Measurements from ENCODE around the gene CEP85.

CEP85 gene

DNA sequence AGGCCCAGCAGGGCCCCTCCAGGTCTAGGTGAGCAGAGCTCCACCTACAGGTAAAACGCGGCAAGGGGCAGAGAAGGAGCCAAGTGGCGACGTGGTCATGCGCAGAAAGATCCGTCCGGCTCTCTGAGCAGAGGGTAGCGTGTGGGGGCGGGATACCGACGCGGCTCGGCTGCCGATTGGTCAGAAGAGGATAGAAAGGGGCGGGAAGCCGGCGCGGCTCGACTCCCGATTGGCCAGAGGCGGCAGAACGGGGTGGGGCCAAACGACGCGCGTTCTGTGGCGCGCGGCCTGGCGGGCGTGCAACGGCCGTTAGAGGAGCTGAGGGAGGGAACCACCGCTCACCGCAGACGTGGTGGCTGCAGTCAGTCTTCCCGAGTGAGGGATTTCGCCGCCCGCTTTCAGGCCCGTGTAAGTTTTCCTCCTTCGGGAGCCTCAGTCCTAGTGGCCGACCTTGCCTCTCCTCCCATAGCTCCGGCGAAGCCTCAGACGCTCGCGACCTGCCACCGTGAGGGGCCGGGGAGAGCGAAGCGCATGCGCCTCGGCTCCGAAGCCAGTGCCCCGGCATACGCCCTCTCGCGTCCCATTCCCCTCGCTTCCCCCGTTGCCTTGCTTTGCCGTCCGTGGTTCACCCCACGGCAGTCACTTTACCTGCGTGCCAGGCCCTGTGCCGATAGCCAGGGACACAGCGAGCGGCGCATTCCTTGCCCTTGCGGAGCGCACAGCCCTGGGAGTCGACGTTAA lies at the start of gene CEP85:
CEP85 (plus strand) TSS at position 298 of the 741 bp plus-strand sequence. CDS start 5,584 bp downstream, outside the sequence.
- peak; percentile 97 for FAIRE-seq

GRCh38 chr1:26184883-26185282 lies 49.1 kb upstream of the CEP85 start:
- FAIRE-seq (no peak), DNase-seq (ENCODE audit: insufficient read length, low spot score) (no peak)

More for the DNA sequence above, at the start of gene CEP85:
- peak; percentile 95 for DNase-seq (ENCODE audit: insufficient read length, low spot score)

DNA sequence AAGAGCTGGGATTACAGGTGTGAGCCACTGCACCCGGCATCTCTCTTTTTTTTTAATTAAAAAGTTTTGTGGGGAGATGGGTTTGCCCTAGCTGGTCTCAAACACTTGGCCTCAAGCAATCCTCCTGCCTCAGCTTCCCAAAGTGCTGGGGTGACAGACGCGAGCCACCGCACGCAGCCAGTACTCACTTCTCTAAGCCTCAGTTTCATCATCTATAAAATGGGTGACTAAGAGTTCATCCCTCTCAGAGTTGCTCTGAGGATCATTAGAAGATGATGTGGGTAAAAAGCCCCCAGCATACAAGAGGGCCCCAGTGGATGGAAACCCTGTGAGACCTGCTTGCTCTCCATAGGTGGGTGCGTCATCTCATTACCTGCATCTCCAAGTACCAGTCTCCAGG lies 46.1 kb upstream of the CEP85 start:
- no peak for DNase-seq (ENCODE audit: insufficient read length, low spot score)
- FAIRE-seq, result no peak

DNA sequence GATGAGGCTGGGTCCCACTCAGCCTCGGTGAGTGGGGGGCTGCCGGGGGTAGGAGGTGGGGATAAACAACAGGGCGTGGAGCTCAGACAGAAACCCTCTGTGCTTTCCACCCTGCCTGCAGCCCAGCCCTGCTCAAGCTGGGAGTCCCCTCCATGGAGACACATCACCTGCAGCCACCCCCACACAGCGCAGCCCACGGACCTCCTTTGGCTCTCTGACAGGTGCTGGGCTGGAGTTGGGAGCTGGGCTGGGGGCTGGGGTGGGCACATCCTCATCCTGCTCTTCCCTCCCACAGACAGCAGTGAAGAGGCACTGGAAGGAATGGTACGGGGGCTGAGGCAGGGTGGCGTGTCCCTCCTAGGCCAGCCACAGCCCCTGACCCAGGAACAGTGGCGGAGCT lies 45.5 kb upstream of the CEP85 start:
- no peak for FAIRE-seq

GRCh38 chr1:26189331-26189730 lies 44.7 kb upstream of the CEP85 start:
- no peak for FAIRE-seq

More for the DNA sequence above, 45.5 kb upstream of the CEP85 start:
- DNase-seq (ENCODE audit: insufficient read length, low spot score), result no peak

DNA sequence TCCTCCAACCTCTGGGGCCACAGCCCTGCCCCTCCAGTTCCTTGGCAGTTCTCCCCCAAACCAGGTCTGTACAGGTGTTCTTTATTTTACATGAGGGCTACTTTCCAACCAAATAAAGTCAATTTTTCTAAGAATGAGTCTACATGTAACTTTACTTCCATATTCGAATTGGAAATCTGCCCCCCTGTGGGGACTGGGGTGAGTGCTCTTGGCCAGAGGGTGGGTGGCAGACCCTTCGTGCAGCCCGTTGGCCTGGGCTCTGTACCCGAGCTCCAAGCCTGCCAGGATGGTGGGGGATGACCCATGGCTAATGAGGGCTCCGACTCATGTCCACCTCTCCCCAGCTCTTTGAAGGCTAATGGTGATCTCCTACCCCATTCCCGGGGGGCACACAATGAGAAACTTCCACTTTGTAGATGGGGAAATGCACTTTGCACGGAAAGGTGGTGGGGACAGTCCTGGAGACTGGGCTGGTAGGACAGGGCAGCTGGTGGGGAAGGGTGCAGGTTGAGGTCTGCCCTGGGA lies 44.2 kb upstream of the CEP85 start:
- DNase-seq (ENCODE audit: insufficient read length, low spot score) (no peak), FAIRE-seq (no peak)

More at GRCh38 chr1:26189331-26189730, 44.7 kb upstream of the CEP85 start:
- no peak for DNase-seq (ENCODE audit: insufficient read length, low spot score)

DNA sequence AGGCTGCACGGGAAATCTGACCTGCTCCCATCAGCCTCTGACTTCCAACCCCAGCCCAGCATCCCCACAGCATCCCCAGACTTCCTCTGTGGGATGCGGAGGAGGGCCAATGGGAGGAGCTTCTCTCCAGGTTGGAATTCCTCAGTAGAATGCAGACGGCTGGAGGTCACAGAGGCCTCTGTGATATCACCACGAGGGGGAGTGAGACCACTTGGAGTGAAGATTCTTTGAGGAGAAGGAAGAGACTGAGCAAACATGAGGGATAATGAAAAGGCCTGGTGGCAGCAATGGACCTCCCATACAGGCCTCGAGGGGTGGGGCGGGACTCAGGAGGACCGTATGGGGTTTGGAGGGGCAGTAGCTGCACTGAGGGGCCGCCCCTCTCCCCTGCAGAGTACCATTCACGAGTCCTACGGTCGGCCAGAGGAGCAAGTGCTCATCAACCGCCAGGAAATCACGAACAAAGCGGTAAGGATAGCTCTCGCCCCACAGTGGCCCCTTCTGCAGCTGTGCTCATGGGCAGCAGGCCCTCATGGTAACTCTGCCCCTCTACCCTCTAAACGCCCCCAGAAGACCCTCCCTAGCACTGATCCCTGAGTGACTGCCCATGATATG lies 43.5 kb upstream of the CEP85 start, which contains the start of gene CATSPER4:
CATSPER4 (plus strand) TSS at position 230 of the 615 bp plus-strand sequence; CDS start at position 256, 26 bp downstream.
- no peak for FAIRE-seq
- no peak for DNase-seq (ENCODE audit: insufficient read length, low spot score)

GRCh38 chr1:26191739-26192138 lies 42.3 kb upstream of the CEP85 start:
- DNase-seq (ENCODE audit: insufficient read length, low spot score) (no peak), FAIRE-seq (no peak)

DNA sequence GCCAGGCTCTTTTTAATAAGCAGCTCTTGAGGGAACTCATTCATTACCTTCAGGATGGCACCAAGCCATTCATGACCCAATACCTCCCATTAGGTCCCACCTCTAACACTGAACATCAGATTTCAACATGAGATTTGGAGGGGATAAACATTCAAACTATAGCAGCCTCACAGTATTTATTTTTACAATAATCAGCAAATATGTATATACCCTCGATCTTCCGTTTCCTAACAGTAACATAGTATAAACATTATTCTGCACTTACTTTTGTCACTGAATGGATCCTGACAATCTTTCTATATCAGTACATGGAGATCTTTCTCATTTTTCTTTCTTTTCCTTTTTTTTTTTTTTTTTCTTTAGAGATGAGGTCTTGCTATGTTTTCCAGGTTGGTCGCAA lies 38.2 kb upstream of the CEP85 start:
- FAIRE-seq (no peak), DNase-seq (ENCODE audit: insufficient read length, low spot score) (no peak)

- FAIRE-seq, result no peak
- no peak for DNase-seq (ENCODE audit: insufficient read length, low spot score)
Observed at GRCh38 chr1:26197301-26197700, 36.7 kb upstream of the CEP85 start.

DNA sequence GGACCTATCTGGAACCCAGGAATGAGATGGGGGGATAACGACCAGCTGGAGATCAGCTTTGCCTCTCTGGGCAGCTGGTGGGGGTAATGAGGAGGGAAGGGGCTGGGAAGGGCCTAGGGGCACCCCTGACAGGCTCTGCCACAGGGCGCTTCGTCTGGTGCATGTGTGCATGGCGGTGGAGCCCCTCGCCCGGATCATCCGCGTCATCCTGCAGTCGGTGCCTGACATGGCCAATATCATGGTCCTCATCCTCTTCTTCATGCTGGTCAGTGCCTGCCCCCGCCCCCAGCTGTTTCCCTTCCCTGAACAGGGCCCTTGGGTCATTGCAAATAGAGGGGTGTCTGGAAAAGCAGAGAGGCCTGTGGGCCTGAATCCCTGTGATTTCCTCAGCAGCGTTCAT lies 36.2 kb upstream of the CEP85 start:
- no peak for FAIRE-seq
- no peak for DNase-seq (ENCODE audit: insufficient read length, low spot score)

DNA sequence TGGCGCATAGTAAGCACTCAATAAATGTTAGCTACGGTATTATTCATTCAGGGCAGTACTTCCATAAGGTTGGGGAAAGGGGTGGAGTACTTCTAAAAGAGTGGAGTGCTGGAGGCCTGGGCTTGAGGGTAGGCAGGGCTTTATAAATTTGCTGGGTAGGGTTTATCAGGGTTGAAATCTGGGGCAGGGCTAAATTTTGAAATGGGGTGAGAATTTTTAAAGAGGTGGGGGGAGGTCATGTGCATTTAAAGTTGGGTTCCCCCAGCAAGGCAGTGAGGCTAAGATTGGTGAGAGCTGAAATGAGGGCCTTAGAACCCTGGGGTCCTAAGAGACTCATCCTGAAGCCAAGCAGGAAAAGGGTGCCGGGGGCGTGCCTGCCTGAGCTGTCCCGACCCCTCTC lies 33.6 kb upstream of the CEP85 start:
- DNase-seq (ENCODE audit: insufficient read length, low spot score) (no peak), FAIRE-seq (no peak)

DNA sequence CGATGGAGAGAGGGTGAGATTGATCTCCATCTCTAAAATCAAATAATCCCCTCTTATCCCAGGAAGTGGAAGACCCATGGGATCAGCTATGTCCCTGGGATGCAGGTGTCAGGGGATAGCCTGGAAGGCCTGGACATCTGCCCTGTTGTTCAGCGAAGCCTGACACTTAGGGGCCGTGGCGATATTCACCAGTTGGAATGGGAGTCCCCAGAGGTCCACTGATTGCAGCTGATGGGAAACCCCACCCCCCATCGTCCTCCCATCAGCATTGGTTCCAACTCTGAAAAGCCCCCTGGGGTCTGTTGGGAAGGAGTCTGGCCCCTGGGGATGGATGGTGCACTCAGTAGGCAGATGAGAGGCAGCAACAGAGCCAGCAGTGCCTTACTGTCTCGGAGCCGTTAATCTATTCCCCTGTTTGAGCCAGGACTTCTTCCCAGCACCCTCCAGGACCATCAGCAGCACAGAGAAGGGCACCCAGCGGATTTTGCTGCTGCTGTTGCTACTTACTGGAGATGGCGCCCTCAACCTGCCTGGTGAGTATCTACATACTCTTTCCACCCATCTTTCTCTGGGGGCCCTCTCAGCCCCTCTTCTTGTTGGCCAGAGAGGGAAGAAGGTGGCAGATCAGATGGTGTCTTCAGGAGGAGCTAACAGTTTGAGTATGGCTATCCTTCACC lies 30.2 kb upstream of the CEP85 start:
- DNase-seq (ENCODE audit: insufficient read length, low spot score), result no peak

GRCh38 chr1:26210147-26210870 lies 23.7 kb upstream of the CEP85 start:
- DNase-seq (ENCODE audit: insufficient read length, low spot score) (no peak), FAIRE-seq (no peak)

More for the DNA sequence above, 30.2 kb upstream of the CEP85 start:
- no peak for FAIRE-seq

- DNase-seq (ENCODE audit: insufficient read length, low spot score) (no peak), FAIRE-seq (no peak)
Observed at GRCh38 chr1:26212726-26213125, 21.3 kb upstream of the CEP85 start.

- FAIRE-seq, result no peak
- no peak for DNase-seq (ENCODE audit: insufficient read length, low spot score)
Observed at GRCh38 chr1:26213335-26213905, 20.6 kb upstream of the CEP85 start.

- no peak for DNase-seq (ENCODE audit: insufficient read length, low spot score)
- FAIRE-seq, result no peak
Observed at GRCh38 chr1:26215246-26215645, 18.8 kb upstream of the CEP85 start.

DNA sequence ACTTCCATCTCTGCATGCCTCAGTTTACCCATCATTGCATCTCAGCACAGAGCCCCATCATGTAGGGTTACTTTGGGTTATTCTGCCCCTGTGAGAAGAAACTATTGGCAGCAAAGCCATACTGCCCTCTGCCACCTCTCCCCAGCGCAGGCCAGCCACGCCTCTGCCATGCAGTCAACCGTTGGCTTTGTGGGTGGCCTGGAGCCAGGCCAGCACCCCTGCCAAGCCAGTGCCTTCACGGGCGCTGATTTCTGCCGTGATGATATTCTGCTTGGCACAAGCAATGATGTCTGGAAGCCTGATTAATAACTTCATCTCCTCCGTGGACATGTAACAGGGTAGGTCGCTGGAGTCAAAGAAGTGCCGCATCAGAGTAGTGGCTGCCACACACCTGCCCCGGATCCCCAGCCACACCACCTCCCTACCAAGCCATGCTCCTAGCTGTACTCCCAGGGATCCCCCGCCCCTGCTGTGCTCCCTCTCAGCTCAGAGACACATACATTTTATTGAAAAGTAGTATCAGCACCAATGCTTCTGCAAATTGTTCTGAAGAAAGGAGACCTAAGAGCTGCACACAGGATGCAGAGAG lies 15.0 kb upstream of the CEP85 start:
- FAIRE-seq (no peak), DNase-seq (ENCODE audit: insufficient read length, low spot score) (no peak)

GRCh38 chr1:26220199-26220912 lies 13.6 kb upstream of the CEP85 start:
- FAIRE-seq (no peak), DNase-seq (ENCODE audit: insufficient read length, low spot score) (no peak)

Data from GM19239 (cell line).